ENCODE results near the gene ENPEP.

DNA sequence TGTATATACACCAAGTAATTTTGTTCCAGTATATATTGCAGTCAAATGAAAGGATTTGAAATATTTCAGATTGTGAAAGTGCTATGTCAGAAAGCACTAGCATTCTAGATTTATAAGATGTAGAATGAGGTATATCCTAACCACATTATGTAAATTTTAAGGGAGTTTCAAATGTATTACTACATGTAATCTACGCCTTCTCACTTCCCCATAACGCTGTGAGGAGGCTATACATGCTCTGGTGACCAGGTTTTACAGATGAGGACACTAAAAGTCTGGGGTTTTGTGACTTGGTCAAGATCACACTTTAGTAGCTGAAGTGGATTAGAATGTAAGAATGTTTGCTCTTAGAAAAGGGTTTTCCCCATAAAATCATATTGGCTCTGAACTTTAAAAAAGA, 8.1 kb downstream of the ENPEP start:
- TF ChIP-seq CTCF (conservative IDR thresholded peaks at IDR 0.05; ENCODE audit: low read depth, low read length) (no peak), EZH2phosphoT487 (IDR thresholded peaks at IDR 0.05; ENCODE audit: borderline replicate concordance, low read length) (no peak), EZH2 (IDR thresholded peaks at IDR 0.05; ENCODE audit: low read length, unreplicated experiment) (no peak)

Measured in PC-3 (cell line).